ENCODE data around the gene TLR1. TPM values are rescaled to one million over a fixed set of nuclear protein-coding genes. Genes with fewer than 3 reads are reported as not detected.
A peak's percentile ranks its signal among the peaks of the same experiment; 100 is the strongest.
"Not testable (repeated sequence)": the region's sequence is repeated elsewhere in the genome, so short reads cannot be mapped to it uniquely, and the experiment has no call there.

The TLR1 gene
- polyA plus RNA-seq, 3 donors: 3.8 to 5.7 (median 4.6) TPM

- no peak for DNase-seq (ENCODE audit: low read depth in 3 of 3, low spot score in 2 of 3)
These were observed 29.3 kb downstream of the TLR1 start for GRCh38 chr4:38775326-38775725.

- no peak for DNase-seq (ENCODE audit: low read depth in 3 of 3, low spot score in 2 of 3)
These were observed 30.2 kb downstream of the TLR1 start for GRCh38 chr4:38774181-38774955.

DNA sequence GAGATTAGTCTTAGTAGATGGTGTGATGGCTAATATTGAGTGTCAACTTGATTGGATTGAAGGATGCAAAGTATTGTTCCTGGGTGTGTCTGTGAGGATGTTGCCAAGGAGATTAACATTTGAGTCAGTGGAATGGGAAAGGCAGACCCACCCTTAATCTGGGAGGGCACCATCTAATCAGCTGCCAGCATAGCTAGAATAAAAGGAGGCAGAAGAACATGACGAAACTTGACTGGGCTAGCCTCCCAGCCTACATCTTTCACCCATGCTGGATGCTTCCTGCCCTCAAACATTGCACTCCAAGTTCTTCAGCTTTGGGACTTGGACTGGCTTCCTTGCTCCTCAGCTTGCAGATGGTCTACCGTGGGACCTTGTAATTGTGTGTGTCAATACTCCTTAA lies 34.3 kb downstream of the TLR1 start:
- DNase-seq (ENCODE audit: low read depth in 3 of 3, low spot score in 2 of 3): not testable (repeated sequence)

GRCh38 chr4:38769857-38770256 lies 34.7 kb downstream of the TLR1 start:
- no peak for DNase-seq (ENCODE audit: low read depth in 3 of 3, low spot score in 2 of 3)

- DNase-seq (ENCODE audit: low read depth in 3 of 3, low spot score in 2 of 3): no peak
These were observed 35.1 kb downstream of the TLR1 start for GRCh38 chr4:38769441-38769840.

- no peak for DNase-seq (ENCODE audit: low read depth in 3 of 3, low spot score in 2 of 3)
These were observed 35.6 kb downstream of the TLR1 start for GRCh38 chr4:38768968-38769394.

GRCh38 chr4:38766940-38767339 lies 37.7 kb downstream of the TLR1 start:
- not testable (repeated sequence) for DNase-seq (ENCODE audit: low read depth in 3 of 3, low spot score in 2 of 3)

- DNase-seq (ENCODE audit: low read depth in 3 of 3, low spot score in 2 of 3): no peak
These were observed 39.2 kb downstream of the TLR1 start for GRCh38 chr4:38765382-38765781.

GRCh38 chr4:38764277-38764676 lies 40.3 kb downstream of the TLR1 start:
- no peak for DNase-seq (ENCODE audit: low read depth in 3 of 3, low spot score in 2 of 3)

DNA sequence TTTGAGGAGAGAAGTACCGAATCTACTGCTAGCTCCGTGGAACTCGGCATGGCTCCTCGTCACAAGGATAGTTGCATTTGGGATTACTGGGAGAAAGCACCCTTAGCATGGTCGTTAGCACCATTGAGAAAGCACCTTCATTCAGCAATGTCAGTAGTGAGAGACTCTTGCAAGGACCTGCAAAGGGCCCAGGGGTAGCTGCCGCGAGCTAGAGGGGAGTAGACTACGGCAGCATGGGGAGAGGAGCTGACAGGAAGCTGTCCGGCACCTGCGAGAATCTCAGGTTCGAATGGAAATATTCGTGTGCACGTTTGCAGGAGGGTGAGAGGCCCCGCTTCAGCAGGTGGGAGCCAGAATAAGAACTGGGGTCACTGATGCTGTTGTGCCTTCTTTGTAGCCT lies 42.0 kb downstream of the TLR1 start:
- DNase-seq (ENCODE audit: low read depth in 3 of 3, low spot score in 2 of 3): no peak

DNA sequence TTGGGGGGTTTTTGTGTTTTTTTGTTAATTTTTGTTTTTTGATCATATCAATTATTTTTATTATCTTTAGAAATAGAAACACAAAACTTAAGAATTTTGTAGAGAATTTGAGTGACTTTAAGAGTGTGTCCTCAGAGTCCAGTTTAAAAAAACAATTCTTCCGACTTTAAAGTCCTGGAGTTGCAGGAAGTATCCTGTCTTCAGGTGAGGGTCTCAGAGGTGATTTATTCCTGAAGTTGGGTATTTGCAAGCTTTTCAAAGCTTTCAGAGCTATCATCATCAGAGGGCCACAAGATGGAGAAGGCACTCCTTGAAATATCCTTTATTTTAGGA lies 44.8 kb downstream of the TLR1 start:
- no peak for DNase-seq (ENCODE audit: low read depth in 3 of 3, low spot score in 2 of 3)

DNA sequence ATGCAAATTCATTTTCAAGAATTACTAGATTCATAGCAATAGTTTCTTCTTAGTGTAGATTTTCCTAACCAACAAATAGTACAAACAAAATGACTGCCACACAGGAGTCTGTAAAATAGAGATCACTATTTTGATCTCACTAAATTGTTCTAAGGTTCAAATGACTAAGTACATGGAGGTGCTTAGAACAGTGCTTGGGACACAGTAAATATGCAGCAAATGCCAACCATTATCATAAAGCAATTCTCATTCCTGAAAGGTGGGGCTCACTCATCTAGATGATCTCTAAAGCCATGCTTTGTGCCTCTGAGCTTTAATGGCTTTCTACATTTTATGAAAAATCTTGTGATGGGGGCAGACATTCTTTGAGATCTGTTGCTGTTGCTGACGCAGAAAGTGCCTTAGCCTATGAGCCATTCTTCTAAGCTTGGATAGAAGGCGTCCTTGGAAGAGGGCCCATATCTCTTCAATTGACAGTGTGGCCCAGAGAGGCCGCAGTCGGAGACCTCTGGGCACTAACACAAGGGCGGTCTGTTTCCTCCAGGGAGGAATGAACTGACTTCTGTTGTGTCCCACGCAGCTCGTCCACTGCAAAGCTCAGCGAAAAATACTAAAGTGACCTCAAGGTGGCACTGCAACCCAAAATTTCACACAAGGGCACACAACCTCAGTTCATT lies 45.3 kb downstream of the TLR1 start:
- peak in 1 of 3 donors; percentile 57 for DNase-seq (ENCODE audit: low read depth in 3 of 3, low spot score in 2 of 3)

GRCh38 chr4:38757945-38758600 lies 46.5 kb downstream of the TLR1 start:
- no peak for DNase-seq (ENCODE audit: low read depth in 3 of 3, low spot score in 2 of 3)

- peak; percentile 87 to 91 (median 87) for DNase-seq (ENCODE audit: low read depth in 3 of 3, low spot score in 2 of 3)
These were observed 51.4 kb downstream of the TLR1 start for GRCh38 chr4:38752941-38753806.

GRCh38 chr4:38752372-38752940 lies 52.1 kb downstream of the TLR1 start:
- DNase-seq (ENCODE audit: low read depth in 3 of 3, low spot score in 2 of 3): no peak

DNA sequence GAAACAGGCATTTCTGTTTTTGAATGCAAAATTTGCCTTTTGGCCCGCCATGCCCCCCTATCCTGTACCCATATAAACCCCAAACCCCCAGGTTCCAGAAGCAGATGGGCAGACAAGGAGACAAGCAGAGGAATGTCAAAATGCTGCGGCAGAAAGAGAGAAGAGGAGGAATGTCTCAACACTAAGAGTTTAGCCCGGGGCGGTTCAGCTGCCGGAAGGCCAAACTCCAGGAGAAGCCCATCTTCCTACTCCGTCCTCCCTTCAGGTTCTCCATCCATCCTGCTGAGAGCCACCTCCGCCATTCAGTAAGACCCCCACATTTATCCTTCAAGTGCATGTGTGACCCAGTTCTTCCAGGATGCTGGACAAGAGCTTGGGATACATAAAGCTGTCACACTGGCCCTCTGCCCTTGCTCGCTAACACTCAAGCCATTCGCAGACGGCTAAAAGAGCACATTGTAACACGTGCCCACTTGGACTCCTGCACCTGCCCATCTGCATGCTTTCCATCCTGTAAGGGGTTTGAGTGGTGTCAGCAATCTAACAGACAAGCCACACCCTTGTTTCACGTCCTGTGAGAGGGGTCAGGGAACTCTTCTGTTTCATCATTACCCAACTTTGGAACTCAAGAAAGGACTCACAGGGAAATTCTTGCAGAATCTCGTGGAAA lies 53.1 kb downstream of the TLR1 start:
- DNase-seq (ENCODE audit: low read depth in 3 of 3, low spot score in 2 of 3): no peak

DNA sequence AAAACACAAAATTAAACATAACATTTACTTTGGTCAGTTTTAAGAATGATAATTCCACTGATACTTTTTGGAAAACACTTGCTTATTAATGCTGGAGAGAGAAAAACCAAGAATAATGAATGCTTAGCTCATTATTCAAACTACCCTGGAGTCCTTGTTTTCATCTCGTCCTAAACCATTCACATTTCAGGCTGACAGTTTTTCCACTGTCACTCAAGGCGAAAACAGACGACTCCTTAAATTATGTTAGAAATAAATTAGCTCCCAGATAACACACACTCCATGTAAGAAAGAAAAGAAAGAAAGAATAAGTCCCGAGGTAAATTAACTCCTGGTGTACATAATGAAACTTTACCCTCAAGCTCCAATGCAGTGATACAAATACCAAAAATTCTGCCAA lies 55.3 kb downstream of the TLR1 start:
- DNase-seq (ENCODE audit: low read depth in 3 of 3, low spot score in 2 of 3): no peak

DNA sequence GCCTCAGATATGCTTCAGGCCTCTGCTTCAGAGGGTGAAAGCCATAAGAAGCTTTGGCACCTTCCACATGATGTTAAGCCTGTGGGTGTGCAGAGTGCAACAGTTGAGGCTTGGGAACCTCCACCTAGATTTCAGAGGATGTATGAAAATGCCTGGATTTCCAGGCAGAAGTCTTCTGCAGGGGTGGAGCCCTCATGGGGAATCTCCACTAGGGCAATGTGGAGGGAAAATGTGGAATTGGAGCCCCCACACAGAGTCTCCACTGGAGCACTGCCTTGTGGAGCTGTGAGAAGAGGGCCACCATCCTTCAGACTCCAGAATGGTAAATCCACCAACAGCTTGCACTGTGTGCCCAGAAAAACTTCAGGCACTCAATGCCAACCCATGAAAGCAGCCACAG lies 57.0 kb downstream of the TLR1 start:
- no peak for DNase-seq (ENCODE audit: low read depth in 3 of 3, low spot score in 2 of 3)

All from right renal cortex interstitium (tissue), 3 donors.